A549 (cell line): Measurements from ENCODE around the gene CRYBG2. TPM values are rescaled to one million over a fixed set of nuclear protein-coding genes. Genes with fewer than 3 reads are reported as not detected.

Experiments used
- ATAC-seq, 2 experiments: fragments of 200-7000 bp in 1 of 2; fragments of >200 bp in 1 of 2; cut with Nextera tagmentation in 1 of 2; cut with Tn5 transposase in 1 of 2; 3 replicates each; pipeline versions ENCODE4 v1.8.0 to v1.9.1; 2018 to 2020; ENCODE audit warnings: mild to moderate bottlenecking in 1 of 2, moderate library complexity in 1 of 2
- CTCF ChIA-PET: fragments of 300-600 bp; sonication (Branson Sonifier 250); formaldehyde crosslinking; extraction: SDS; loops from one replicate; lab custom pipeline; 2021; ENCODE audit warnings: antibody characterized with exemption, inconsistent platforms; lab: Yijun Ruan, JAX
- POLR2A ChIA-PET: fragments of 350-600 bp; formaldehyde crosslinking; extraction: SDS; loops from one replicate; lab custom pipeline; 2021; ENCODE audit warnings: antibody characterized with exemption, inconsistent platforms; lab: Yijun Ruan, JAX
- DNase-seq, 2 experiments: peaks; one replicate each; pipeline versions ENCODE4 v3.0.0 to v3.0.0-alpha.2; 2011 to 2016; ENCODE audit warnings: low read depth in 1 of 2, low spot score in 1 of 2
- FAIRE-seq: peaks from 2 replicates; lab custom pipeline; 2011; peaks lifted over from hg19 to GRCh38; lab: Jason Lieb, UNC
- H3K27ac ChIP-seq, 2 experiments: fragments of >200 bp; sonication (Bioruptor Twin); formaldehyde crosslinking; 3 replicates each; pipeline ENCODE4 v1.5.1; 2016 to 2017
- H3K4me1 ChIP-seq: fragments of >200 bp; sonication (Bioruptor Twin); formaldehyde crosslinking; 3 replicates; pipeline ENCODE4 v1.6.1; 2016
- H3K4me2 ChIP-seq: fragments of >200 bp; sonication (Bioruptor Twin); formaldehyde crosslinking; 3 replicates; pipeline ENCODE4 v1.6.1; 2016
- H3K4me3 ChIP-seq: fragments of >200 bp; sonication (Bioruptor Twin); formaldehyde crosslinking; 3 replicates; pipeline ENCODE4 v1.5.1; 2016
- H3K9me3 ChIP-seq: fragments of >200 bp; sonication (Bioruptor Twin); formaldehyde crosslinking; 3 replicates; pipeline ENCODE4 v1.6.1; 2016
- BHLHE40 ChIP-seq: IDR thresholded peaks from 2 replicates; pipeline ENCODE4 v1.6.1; 2012; ENCODE audit warnings: low read depth, low read length, inconsistent platforms
- CEBPB ChIP-seq, 2 experiments: fragments of >200 bp in 1 of 2; sonication (Bioruptor Twin) in 1 of 2; formaldehyde crosslinking in 1 of 2; IDR thresholded peaks; 2 replicates each; pipeline ENCODE4 v1.6.1; 2012 to 2016
- CHD4 ChIP-seq: fragments of 200-600 bp; sonication (generic); IDR thresholded peaks from 2 replicates; pipeline ENCODE4 v1.6.1; 2016; ENCODE audit warnings: antibody characterized with exemption, mild to moderate bottlenecking, borderline replicate concordance
- EHF ChIP-seq: fragments of 250-450 bp; sonication (Bioruptor Pico); IDR thresholded peaks from 2 replicates; pipeline ENCODE4 v1.5.0; 2020; ENCODE audit warnings: mild to moderate bottlenecking
- EHMT2 ChIP-seq: fragments of 200-600 bp; sonication (generic); IDR thresholded peaks from 2 replicates; pipeline ENCODE4 v1.6.1; 2016; ENCODE audit warnings: antibody characterized with exemption, low read depth, mild to moderate bottlenecking, moderate library complexity
- EP300 ChIP-seq, 2 experiments: fragments of >200 bp; sonication (Bioruptor Twin); formaldehyde crosslinking; IDR thresholded peaks; 2 replicates in 1 of 2; 3 replicates in 1 of 2; pipeline ENCODE4 v1.6.1; 2016 to 2017
- ESRRA ChIP-seq: fragments of 150-350 bp; IDR thresholded peaks from 2 replicates; pipeline ENCODE4 v1.6.1; 2014; ENCODE audit warnings: mild to moderate bottlenecking, low read length, borderline replicate concordance
- FOSB ChIP-seq: fragments of 250-450 bp; sonication (Bioruptor Pico); IDR thresholded peaks from 2 replicates; pipeline ENCODE4 v1.5.0; 2020; ENCODE audit warnings: mild to moderate bottlenecking, moderate library complexity
- FOSL2 ChIP-seq, 2 experiments: fragments of 450-650 bp in 1 of 2; fragments of >200 bp in 1 of 2; sonication (Bioruptor Twin) in 1 of 2; formaldehyde crosslinking; IDR thresholded peaks; 2 replicates each; pipeline versions ENCODE4 v1.5.0 to v1.6.1; 2016 to 2020; ENCODE audit warnings: mild to moderate bottlenecking in 1 of 2, moderate library complexity in 1 of 2
- HDAC2 ChIP-seq: fragments of 200-600 bp; sonication (generic); IDR thresholded peaks from 2 replicates; pipeline ENCODE4 v1.6.1; 2016
- HOXA7 ChIP-seq: fragments of 250-450 bp; sonication (Bioruptor Pico); IDR thresholded peaks from 2 replicates; pipeline ENCODE4 v1.5.0; 2020; ENCODE audit warnings: mild to moderate bottlenecking, moderate library complexity
- HOXB13 ChIP-seq: fragments of 250-450 bp; sonication (Bioruptor Pico); IDR thresholded peaks from 2 replicates; pipeline ENCODE4 v1.5.0; 2020; ENCODE audit warnings: low read depth, mild to moderate bottlenecking, moderate library complexity
- KDM1A ChIP-seq: fragments of 200-600 bp; sonication (generic); IDR thresholded peaks from 2 replicates; pipeline ENCODE4 v1.6.1; 2016; ENCODE audit warnings: low read depth, mild to moderate bottlenecking
- NFE2L2 ChIP-seq: fragments of 150-350 bp; conservative IDR thresholded peaks from 2 replicates; pipeline ENCODE4 v1.6.1; 2014; ENCODE audit warnings: low read length
- NPAS2 ChIP-seq: fragments of 250-450 bp; sonication (Bioruptor Pico); IDR thresholded peaks from 2 replicates; pipeline ENCODE4 v1.8.0; 2022; ENCODE audit warnings: mild to moderate bottlenecking, moderate library complexity, borderline replicate concordance
- PHF8 ChIP-seq: fragments of 200-600 bp; sonication (generic); IDR thresholded peaks from 2 replicates; pipeline ENCODE4 v1.6.1; 2016; ENCODE audit warnings: low read depth, mild to moderate bottlenecking, antibody characterized with exemption, moderate library complexity, borderline replicate concordance
- POLR2AphosphoS2 ChIP-seq: conservative IDR thresholded peaks from 2 replicates; pipeline ENCODE4 v1.6.1; 2012; ENCODE audit warnings: low read length, improper control_type of control experiment, inconsistent platforms
- RNF2 ChIP-seq: fragments of 200-600 bp; sonication (generic); IDR thresholded peaks from 2 replicates; pipeline ENCODE4 v1.6.1; 2016; ENCODE audit warnings: low read depth, mild to moderate bottlenecking, antibody characterized with exemption, moderate library complexity, borderline replicate concordance
- SMC3 ChIP-seq: fragments of >200 bp; sonication (Bioruptor Twin); formaldehyde crosslinking; IDR thresholded peaks from 3 replicates; pipeline ENCODE4 v1.6.1; 2018; ENCODE audit warnings: inconsistent platforms
- TFCP2L1 ChIP-seq: fragments of 250-450 bp; sonication (Bioruptor Pico); IDR thresholded peaks from 2 replicates; pipeline ENCODE4 v1.5.0; 2021; ENCODE audit warnings: mild to moderate bottlenecking
- ZC3H11A ChIP-seq: fragments of 450-650 bp; IDR thresholded peaks from 2 replicates; pipeline ENCODE4 v1.6.1; 2014; ENCODE audit warnings: antibody characterized with exemption, mild to moderate bottlenecking
- ZFP36 ChIP-seq: fragments of 450-650 bp; IDR thresholded peaks from 2 replicates; pipeline ENCODE4 v1.6.1; 2014; ENCODE audit warnings: borderline replicate concordance; ENCODE audit not compliant: partially characterized antibody
- ZSCAN20 ChIP-seq: fragments of 250-450 bp; sonication (Bioruptor Pico); IDR thresholded peaks from 2 replicates; pipeline ENCODE4 v1.8.0; 2022; ENCODE audit warnings: mild to moderate bottlenecking, moderate library complexity
- WGBS: methylation state at CpG from one replicate; pipeline ENCODE4 v1.1.6; 2017; ENCODE audit errors: missing lambda C conversion rate; 5-methylcytosine and 5-hydroxymethylcytosine counted together
- polyA plus RNA-seq, 4 experiments: library from polyadenylated mRNA; depleted of rRNA in 3 of 4; stranded (reverse); fragments of >200 nt; fragmentation: RNase III in 1 of 4; extraction: RNeasy Plus Mini Kit Qiagen cat#74134 plus additional on column Dnase treatment in 1 of 4; gene quantifications; 2 replicates in 3 of 4; 3 replicates in 1 of 4; pipeline ENCODE4 v1.2.3, GENCODE V29; 2011 to 2017
- TF ChIP-seq, protein P1 (sequence below): fragments of 450-650 bp; IDR thresholded peaks from 2 replicates; pipeline ENCODE4 v1.6.1; 2014; ENCODE audit warnings: antibody characterized with exemption
- TF ChIP-seq, protein P2 (sequence below): fragments of 200-600 bp; sonication (generic); IDR thresholded peaks from 2 replicates; pipeline ENCODE4 v1.6.1; 2016; ENCODE audit warnings: antibody characterized with exemption, mild to moderate bottlenecking, moderate library complexity
- TF ChIP-seq, protein P3 (sequence below): IDR thresholded peaks from 2 replicates; pipeline ENCODE4 v1.6.1; 2012
- TF ChIP-seq, protein P4 (sequence below): IDR thresholded peaks from 2 replicates; pipeline ENCODE4 v1.6.1; 2012
- TF ChIP-seq, protein P5 (sequence below): fragments of 250-450 bp; sonication (Bioruptor Pico); IDR thresholded peaks from 2 replicates; pipeline ENCODE4 v1.5.0; 2020; ENCODE audit warnings: low read depth, mild to moderate bottlenecking, moderate library complexity

CRYBG2 gene
- polyA plus RNA-seq, 2 of the 4 experiments (the other 2 are of a cell fraction) = 0.67 to 2.7 TPM

DNA sequence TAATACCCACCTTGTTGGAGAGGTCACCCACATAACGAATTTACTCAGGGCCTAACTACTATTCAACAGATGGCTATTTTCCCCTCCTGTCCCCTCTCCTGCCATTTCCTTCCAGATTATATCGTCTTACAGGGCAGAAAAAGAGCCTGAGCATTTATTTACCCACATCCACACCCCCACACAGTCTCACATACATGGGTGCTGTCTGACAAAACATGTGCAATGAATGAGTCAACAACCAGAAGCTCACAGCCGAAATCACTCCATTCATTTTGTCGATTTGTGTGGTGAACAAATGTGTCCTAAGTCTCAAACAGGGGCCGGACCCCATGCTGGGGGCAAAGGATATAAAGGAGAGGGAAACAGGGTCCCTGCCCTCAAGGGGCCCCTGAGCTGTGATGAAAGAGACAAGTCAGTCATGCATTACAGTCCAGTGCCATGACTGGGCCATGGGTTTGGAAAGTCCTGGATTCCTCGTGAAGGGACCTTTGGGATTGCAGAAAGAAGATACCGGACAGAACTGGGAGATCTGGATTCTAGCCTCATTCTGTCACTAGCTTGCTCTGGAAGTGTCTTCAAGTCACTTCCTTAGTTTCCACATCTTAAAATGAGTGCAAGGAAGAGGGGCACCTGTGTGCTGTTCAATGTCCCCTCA, 35.0 kb upstream of the CRYBG2 start:
- Histone ChIP-seq H3K4me3 (no peak overlapping the region), H3K9me3 (no peaks in the 10 kb centered on the region), H3K4me1 (peaks cover 20% of the 10 kb centered on the region), H3K4me2 (no peak overlapping the region), H3K27ac (0 out of 6 replicates have a peak overlapping the region, but pooled peaks of 1 of the 2 experiments have one; percentile 31)
- DNase-seq = no peak
- FAIRE-seq = no peak
- ATAC-seq = no peak
- ChIA-PET CTCF (interaction anchor here (1.3 to 3.7 kb wide), 6 partner anchors 11 to 219 kb away, joined by 3 to 20 read pairs (median 7); partner anchors contain the start of gene ZNF593), POLR2A (no interaction called here)
- TF ChIP-seq HOXA7 (CRISPR knock-in tag) (no peak), NPAS2 (CRISPR knock-in tag) (no peak), FOSB (CRISPR knock-in tag) (no peak), CEBPB (IDR thresholded peaks at IDR 0.05) (no peak), BHLHE40 (no peak)
- TF ChIP-seq, protein P1, sequence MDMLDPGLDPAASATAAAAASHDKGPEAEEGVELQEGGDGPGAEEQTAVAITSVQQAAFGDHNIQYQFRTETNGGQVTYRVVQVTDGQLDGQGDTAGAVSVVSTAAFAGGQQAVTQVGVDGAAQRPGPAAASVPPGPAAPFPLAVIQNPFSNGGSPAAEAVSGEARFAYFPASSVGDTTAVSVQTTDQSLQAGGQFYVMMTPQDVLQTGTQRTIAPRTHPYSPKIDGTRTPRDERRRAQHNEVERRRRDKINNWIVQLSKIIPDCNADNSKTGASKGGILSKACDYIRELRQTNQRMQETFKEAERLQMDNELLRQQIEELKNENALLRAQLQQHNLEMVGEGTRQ = no peak
- TF ChIP-seq, protein P2, sequence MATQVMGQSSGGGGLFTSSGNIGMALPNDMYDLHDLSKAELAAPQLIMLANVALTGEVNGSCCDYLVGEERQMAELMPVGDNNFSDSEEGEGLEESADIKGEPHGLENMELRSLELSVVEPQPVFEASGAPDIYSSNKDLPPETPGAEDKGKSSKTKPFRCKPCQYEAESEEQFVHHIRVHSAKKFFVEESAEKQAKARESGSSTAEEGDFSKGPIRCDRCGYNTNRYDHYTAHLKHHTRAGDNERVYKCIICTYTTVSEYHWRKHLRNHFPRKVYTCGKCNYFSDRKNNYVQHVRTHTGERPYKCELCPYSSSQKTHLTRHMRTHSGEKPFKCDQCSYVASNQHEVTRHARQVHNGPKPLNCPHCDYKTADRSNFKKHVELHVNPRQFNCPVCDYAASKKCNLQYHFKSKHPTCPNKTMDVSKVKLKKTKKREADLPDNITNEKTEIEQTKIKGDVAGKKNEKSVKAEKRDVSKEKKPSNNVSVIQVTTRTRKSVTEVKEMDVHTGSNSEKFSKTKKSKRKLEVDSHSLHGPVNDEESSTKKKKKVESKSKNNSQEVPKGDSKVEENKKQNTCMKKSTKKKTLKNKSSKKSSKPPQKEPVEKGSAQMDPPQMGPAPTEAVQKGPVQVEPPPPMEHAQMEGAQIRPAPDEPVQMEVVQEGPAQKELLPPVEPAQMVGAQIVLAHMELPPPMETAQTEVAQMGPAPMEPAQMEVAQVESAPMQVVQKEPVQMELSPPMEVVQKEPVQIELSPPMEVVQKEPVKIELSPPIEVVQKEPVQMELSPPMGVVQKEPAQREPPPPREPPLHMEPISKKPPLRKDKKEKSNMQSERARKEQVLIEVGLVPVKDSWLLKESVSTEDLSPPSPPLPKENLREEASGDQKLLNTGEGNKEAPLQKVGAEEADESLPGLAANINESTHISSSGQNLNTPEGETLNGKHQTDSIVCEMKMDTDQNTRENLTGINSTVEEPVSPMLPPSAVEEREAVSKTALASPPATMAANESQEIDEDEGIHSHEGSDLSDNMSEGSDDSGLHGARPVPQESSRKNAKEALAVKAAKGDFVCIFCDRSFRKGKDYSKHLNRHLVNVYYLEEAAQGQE = no peak
- 95% methylated on average over 7 of the region's 7 CpGs for WGBS

DNA sequence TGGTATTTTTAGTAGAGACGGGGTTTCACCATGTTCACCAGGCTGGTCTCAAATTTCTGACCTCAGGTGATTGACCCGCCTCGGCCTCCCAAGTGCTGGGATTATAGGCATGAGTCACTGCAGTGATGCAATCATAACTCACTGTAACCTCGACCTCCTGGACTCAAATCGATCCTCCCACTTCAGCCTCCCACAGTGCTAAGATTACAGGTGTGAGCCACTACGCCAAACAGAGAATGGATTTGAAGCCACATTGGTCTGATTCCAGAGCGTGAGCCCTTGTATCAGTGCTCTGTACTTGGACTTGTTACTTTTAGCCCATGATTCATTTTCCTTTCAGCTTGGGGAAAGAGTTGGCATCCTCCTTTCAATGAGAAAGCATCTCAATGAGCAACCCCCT, 33.5 kb upstream of the CRYBG2 start:
- Histone ChIP-seq H3K4me3 (no peak overlapping the region), H3K27ac (peak overlapping the region in 1 of 2 experiments; percentile 58; a peak in 2 of 6 replicates), H3K4me1 (peaks cover 20% of the 10 kb centered on the region), H3K9me3 (no peaks in the 10 kb centered on the region), H3K4me2 (0 out of 3 replicates have a peak overlapping the region, but pooled peaks have one; percentile 32)
- CTCF ChIA-PET = interaction anchor here (0.6 to 2.8 kb wide), 6 partner anchors 24 to 278 kb away, joined by 3 to 10 read pairs (median 4); no protein-coding TSS in a partner anchor
- no peak for FAIRE-seq
- peak in 1 of 2 experiments; percentile 64 for DNase-seq
- ATAC-seq = no peak
- POLR2A ChIA-PET = no interaction called here
- 17% methylated on average over 7 of the region's 7 CpGs for WGBS
- TF ChIP-seq RNF2 = no peak
- TF ChIP-seq, protein P3, sequence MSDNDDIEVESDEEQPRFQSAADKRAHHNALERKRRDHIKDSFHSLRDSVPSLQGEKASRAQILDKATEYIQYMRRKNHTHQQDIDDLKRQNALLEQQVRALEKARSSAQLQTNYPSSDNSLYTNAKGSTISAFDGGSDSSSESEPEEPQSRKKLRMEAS = no peak; the same call in 1 of the 2 replicates
- TF ChIP-seq BHLHE40 = no peak
- no peak for TF ChIP-seq EHMT2
- no peak for TF ChIP-seq NPAS2 (CRISPR knock-in tag)
- no peak for TF ChIP-seq EHF
- peak; percentile 52; the same call in 1 of the 2 replicates for TF ChIP-seq FOSL2 (IDR thresholded peaks at IDR 0.05)
- TF ChIP-seq FOSL2 (CRISPR knock-in tag; IDR thresholded peaks at IDR 0.05) = peak; percentile 79
- TF ChIP-seq TFCP2L1 (CRISPR knock-in tag) = no peak
- no peak for TF ChIP-seq ZSCAN20 (CRISPR knock-in tag)
- TF ChIP-seq PHF8 = no peak
- TF ChIP-seq POLR2AphosphoS2 = no peak
- peak; percentile 59 to 91; a peak in 3 of 4 replicates for TF ChIP-seq CEBPB (IDR thresholded peaks at IDR 0.05)
- TF ChIP-seq ZFP36 = no peak
- TF ChIP-seq ESRRA = no peak
- TF ChIP-seq HOXB13 = no peak
- TF ChIP-seq, protein P4, sequence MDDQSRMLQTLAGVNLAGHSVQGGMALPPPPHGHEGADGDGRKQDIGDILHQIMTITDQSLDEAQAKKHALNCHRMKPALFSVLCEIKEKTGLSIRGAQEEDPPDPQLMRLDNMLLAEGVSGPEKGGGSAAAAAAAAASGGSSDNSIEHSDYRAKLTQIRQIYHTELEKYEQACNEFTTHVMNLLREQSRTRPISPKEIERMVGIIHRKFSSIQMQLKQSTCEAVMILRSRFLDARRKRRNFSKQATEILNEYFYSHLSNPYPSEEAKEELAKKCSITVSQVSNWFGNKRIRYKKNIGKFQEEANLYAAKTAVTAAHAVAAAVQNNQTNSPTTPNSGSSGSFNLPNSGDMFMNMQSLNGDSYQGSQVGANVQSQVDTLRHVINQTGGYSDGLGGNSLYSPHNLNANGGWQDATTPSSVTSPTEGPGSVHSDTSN = no peak
- TF ChIP-seq KDM1A = no peak
- TF ChIP-seq ZC3H11A = no peak
- TF ChIP-seq HOXA7 (CRISPR knock-in tag) = no peak
- TF ChIP-seq, protein P5, sequence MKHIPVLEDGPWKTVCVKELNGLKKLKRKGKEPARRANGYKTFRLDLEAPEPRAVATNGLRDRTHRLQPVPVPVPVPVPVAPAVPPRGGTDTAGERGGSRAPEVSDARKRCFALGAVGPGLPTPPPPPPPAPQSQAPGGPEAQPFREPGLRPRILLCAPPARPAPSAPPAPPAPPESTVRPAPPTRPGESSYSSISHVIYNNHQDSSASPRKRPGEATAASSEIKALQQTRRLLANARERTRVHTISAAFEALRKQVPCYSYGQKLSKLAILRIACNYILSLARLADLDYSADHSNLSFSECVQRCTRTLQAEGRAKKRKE (CRISPR knock-in tag) = no peak
- TF ChIP-seq CHD4 = no peak
- no peak for TF ChIP-seq SMC3
- TF ChIP-seq, protein P1 = no peak
- TF ChIP-seq EP300 (IDR thresholded peaks at IDR 0.05) = no peak; a peak in 1 of 5 replicates
- no peak for TF ChIP-seq HDAC2
- no peak for TF ChIP-seq NFE2L2
